ENCODE data around the gene SLC28A1.

The SLC28A1 gene

DNA sequence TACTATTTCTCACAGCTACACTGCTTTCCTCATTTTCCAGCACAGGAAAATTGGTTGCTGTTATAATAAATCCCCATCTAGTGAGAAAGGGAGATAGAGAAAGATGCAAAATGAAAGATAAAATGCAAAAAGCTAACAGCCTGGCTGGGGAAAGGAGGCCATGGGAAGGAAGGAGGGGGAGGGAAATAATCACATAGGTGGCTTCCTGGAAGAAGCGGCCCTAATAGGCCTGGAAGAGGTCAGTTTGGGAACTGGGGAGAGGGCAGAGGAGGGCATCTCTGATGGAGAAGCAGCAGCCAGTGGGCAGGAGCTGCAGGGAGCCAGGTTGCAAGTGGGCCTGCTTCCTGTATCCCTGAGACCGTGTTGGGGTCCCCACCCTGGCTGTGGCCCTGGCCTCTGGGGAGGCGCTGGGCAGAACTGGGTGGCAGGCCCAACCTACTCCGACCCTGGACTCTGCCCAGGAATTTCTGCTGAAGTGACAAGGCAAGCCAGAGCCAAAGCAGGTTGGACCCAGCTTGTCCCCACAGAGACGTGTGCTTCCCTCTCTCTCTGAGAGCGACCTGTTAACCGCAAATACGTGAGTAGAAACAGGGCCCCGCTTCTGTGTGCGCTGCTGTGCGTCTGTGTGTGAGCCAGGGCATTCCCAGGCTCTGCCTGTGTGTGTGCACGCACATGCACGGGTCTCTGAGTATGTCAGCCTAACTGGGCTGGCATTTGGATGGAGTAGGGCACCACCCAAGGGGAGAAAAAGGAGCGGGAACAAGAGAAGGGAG lies 1.9 kb downstream of the SLC28A1 start:
- DNase-seq, result no peak

DNA sequence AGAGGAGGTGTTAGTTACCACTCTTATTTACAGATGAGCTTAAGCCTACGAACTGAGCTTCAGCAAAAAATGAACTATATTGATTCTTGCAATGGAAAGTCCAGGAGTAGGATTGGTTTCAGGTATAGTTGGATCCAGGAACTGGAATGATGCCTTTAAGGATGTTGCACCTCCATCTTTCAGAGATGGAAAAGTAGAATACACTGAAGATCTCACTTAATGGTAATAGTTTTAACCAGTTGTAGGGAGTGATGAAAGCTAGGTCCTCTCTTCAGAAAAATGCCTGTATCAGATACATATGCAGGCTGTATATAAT lies 2.5 kb downstream of the SLC28A1 start:
- DNase-seq, result no peak

DNA sequence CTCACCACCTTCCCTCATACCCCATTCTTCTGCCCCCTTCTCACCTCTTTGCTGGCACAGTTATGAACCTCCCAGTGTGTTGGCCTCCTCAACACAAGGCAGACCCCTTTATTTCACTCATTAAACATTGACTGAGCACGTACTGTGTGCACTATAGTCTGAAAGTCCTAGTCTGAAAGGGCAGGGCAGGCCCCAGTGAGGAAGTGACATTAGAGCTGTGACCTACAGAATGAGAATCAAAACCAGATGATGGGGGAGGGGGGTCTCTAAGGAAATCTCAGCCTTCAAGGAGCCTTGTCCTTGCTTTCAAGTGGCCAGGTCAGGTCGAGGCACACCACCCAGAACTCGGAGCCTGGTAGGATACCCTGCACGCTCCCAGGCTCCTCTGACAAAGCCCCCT lies 3.5 kb downstream of the SLC28A1 start:
- no peak for DNase-seq

DNA sequence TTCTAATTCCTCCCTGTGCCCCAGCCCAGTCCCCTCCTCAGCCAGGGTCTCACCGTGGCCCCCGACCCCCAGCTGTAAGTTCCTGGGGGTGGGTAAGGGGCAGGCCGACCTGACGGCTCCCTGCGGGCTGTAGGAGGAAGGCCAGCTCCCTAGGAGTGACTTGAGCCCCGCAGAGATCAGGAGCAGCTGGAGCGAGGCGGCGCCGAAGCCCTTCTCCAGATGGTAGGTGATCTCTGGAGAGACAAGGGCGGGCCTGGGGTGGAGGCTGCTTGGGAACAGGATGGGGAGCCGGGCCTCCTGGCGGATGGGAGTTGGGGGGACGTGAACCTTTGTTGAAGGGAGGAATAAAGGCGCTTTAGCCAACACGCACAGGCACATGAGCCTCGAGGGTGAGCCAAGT lies 4.2 kb downstream of the SLC28A1 start:
- no peak for DNase-seq

DNA sequence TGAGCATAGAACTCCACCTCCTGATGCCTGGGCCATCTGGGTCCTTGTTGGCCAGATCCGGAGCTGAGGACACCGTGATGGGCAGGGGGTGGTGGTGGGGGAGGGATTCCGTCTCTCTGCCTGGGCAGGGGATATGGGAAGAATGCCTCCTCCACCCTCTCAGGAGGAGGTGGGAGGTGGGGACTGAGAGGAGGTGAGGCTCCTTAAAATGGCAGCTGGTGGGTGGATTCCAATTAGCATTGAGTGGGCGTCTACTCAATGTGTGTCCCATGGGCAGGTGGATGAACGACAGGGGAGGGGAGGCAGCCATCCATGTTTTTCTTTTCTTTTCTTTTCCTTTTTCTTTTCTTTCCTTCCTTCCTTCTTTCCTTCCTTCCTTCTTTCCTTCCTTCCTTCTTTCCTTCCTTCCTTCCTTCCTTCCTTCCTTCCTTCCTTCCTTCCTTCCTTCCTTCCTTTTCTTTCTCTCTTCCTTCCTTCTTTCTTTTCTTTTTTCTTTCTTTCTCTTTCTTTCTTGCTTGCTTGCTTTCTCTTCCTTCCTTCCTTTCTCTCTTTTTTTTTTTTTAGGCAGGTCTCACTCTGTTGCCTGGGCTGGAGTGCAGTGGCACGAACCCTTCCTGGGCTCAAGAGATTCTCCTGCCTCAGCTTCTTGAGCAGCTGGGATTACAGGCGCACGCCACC lies 5.0 kb downstream of the SLC28A1 start:
- no peak for DNase-seq

DNA sequence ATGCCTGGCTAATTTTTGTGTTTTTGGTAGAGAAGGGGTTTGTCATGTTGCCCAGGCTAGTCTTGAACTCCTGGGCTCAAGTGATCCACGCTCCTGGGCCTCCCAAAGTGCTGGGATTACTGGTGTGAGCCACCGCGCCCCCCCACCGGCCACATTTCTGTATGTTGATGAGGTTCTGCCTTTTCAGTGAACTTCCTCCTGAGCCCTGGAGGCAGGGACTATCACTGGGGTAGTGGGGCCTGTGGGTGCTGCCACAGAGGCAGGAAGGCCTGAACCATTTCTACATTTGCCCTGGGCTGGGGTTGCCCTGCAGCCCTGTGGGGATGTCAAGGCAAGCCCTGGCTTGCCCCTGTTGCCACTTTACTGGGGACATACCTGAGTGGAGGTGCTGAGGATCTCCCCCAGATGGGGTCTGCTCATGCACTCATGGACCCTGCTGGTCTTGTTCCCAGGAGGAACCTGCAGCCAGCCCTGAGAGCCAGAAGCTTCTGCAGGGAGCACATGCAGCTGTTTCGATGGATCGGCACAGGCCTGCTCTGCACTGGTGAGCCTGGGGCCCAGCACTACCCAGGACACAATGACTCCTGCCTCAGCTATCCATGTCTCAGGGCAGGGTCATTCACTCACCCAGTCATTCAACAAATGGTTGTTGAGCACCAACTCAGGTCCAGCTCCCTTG lies 5.7 kb downstream of the SLC28A1 start:
- no peak for DNase-seq

DNA sequence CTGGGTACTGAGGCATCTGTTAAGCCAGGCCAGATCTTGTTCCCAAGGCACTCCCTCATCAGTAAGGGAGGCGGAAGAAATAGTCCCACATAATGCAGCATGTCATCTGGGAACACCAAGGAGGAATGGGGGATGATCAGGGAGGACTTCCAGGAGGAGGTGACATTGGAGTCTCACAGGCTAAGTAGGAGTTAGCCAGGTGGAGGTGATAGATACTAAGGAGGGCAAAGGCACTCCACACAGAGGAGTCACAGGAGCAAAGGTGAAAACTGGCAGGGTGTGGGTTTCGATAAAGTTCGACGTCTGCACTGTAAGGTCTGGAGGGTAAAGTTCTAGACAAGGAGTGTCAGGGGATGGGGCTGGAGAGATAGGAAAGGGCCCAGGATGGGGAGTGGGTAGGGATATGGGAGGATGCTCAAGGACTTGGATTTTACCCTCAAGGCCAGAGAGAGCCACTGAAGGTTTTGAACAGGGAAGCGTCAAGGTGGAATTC lies 6.3 kb downstream of the SLC28A1 start:
- DNase-seq, result no peak

DNA sequence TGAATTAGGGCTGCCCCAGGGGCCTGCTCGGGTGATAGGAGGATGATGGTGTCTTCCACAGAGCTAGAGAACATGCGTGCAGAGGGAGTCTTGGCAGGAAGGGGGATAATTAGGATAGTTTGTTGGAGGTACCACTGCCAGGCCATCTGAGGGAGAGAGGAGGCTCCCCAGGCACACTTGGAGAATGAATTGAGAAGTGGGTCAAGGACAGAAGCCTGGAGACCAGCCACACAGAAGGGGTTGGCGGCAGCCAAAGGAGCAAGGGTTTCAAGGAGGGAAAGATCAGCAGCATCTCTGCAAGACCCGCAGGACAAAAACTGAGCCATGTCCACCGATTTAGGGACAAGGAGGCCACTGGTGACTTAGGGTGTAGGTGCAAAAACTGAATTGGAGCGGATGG lies 6.9 kb downstream of the SLC28A1 start:
- no peak for DNase-seq

DNA sequence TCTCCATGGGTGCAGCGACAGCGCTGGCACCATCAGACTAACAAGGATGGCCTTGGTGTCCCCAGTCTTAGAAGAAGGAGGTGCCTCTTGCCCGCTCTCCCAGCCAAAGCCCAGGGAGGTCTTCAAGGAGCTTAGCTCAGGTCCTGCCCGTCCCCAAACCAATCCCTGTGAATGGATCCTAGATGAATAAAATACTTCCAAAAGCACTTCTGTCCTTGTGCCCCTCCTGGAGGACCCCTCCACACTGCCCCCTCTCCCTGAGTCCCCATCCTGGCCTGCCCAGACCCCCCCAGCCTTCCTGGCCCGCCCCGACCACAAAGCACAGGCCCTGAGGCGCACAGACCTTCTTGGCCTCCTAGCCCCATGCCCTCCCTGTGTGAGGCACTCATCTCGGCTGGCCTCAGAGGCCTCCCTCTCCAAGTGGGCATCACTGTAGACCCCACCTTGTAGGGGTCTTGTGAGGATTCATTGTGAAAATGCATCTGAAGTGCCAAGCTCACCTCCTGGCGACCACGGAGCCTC lies 8.4 kb downstream of the SLC28A1 start:
- no peak for DNase-seq

DNA sequence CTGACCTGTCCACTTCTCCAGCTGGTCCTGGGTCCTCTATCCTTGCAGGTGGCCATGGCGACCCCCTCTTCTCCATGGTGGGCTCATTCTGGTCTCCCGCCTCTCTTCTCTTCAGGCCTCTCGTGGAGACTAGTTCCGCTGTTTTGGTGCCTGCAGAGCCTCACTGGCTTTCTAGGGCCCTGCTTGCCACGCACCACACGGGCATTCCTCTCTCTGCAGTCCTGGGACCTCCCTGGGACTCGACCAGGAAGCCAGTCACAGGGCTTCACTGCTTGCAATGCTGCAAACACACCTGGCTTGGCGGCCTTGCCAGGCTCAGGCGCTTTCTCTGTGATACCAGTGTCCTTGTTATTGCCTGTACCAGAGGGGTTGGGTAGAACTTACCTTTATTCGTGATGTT lies 9.1 kb downstream of the SLC28A1 start:
- DNase-seq, result no peak

DNA sequence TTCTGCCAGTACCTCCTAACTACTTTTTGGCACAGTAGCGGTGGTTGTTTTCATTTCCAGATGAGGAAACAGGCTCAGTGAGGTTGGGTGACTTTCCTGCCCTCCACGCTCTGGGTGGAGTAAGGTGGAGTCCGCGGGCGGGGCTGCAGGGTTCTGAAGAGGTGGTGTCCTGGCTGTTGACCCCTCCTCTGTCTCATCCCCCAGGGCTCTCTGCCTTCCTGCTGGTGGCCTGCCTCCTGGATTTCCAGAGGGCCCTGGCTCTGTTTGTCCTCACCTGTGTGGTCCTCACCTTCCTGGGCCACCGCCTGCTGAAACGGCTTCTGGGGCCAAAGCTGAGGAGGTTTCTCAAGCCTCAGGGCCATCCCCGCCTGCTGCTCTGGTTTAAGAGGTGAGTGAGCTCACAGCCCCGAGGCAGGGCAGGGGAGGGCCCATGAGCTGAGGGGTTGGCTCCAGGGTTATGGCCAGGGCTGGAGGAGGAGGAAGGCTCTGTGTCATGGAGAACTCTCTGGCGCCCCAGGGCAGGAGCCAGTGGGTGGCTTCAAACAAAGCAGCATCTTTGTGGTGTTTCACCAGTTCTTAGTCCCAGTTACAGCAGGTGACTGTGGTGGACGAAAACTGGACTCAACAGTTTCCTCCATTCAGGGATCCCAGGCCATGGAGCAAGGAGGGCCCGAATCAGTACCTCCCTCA lies 10.4 kb downstream of the SLC28A1 start:
- no peak for DNase-seq

DNA sequence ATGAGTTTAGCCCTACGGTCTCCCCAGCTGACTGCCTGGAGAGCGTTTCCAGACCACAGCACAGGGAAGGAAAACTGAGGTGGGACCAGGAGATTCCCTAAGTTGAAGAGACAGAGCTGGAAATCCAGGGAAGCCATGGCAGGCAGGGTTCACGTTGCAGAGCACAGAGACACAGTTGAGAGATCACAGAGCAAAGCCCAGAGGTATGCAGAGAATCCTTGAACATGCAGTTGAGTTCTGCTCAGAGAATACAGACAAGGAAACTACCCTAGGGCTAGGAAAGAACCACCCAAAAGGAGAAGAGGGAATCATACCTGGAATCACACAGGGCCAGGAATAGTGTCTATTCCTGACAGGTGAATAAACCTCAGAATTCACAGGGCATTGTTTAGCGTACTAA lies 14.3 kb downstream of the SLC28A1 start:
- DNase-seq, result no peak

DNA sequence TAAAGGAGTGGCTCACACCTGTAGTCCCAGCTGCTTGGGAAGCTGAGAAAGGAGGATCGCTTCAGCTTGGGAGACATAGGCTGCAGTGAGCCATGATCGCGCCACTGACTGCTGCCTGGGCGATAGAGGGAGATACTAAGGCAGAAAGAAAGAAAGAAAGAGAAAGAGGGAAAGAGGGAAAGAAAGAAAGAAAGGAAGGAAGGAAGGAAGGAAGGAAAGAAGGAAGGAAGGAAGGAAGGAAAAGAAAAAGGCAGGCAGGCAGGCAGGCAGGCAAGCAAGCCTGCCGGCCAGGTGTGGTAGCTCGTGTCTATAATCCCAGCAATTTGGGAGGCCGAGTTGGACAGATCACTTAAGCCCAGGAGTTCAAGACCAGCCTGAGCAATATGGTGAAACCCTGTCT lies 15.3 kb downstream of the SLC28A1 start:
- no peak for DNase-seq

DNA sequence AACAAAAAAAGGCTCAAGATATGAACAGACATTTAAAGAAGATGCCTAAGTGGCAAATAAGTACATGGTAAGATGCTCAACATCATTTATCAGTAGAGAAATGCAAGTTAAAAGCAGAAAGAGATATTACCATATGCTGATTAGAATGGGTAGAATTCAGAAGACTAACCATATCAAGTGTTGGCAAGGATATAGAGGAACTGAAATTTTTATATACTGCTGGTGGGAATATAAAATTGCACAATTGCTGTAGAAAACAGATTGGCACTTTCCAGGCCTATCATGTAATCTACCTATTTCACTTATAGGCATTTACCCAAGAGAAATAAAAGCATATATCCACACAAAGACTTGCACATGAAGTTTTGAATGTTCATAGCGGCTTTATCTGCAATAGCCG lies 17.1 kb downstream of the SLC28A1 start:
- no peak for DNase-seq

DNA sequence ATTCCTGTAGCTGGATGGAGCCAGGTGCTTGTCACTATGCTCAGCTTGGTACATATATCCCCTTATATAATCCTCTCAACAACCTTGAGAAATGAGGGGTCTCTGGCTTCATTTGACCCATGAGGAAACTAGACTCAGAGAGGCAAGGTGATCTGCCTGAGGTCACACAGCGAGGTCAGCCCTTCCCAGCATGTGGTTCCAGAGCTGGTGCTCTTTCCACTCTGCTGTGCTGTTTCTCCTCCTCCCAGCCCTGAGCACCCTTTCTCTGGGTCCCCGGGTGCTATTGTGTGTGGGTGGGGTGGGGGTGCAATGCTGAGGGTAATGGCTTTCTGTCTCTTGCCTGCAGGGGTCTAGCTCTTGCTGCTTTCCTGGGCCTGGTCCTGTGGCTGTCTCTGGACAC lies 19.3 kb downstream of the SLC28A1 start:
- no peak for DNase-seq

DNA sequence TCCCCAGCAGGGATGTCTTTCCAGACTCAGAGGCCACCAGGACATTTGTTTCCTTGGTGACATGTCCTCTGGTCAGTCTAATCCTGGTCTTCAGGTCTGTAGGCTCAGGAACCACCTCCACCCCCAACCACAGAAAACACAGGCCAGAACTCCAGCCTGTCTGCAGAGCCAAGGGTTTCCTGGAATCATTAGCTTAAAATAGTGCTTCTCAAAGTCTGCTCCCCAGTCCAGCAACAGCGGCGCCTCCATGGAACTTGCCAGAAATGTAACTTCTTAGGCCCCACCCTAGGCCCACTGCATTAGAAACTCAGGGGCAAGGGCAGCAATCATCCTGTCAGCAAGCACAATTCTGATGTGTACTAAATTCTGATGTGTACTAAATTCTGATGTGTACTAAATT lies 20.0 kb downstream of the SLC28A1 start:
- DNase-seq, result peak; percentile 76

DNA sequence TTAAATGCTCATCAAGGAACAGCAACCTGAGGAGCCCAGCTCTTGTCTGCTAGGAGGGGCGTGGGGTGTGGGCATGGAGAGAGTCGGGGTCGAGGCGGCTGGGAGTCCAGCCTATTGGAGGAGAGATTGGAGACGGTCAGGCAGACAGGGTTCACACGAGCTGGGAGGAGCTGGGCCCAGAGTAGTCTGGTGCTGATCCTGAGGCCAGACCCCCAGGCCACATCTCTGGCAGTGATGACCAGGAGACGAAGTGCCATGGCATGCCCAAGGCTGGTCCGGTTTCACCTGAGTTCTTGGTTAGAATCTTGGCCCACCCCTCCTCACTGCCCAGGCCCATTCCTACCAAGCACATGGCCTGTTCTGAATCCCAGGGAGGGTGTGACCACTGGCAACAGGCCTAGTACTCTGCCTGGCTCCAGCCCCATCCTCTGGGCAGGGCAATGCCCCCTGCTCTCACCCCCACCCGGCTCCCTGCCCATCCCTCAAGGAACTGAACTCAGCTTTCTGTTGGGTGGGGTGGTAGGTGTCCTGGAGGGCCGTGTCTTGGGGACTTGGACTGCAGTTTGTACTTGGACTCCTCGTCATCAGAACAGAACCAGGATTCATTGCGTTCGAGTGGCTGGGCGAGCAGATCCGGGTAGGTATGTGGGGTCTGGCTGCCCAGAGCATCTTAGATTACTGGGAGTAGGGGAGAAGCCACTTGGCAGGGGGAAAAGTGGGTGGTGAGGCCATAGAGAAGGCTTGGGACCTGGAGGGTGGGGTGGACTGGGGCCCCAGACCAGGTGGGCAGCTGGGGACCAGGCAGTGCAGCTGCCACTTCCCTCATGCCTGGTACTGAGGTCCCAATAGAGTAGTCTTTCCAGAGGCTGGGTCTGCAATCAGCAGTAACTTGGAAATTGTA lies 20.8 kb downstream of the SLC28A1 start:
- DNase-seq, result no peak

DNA sequence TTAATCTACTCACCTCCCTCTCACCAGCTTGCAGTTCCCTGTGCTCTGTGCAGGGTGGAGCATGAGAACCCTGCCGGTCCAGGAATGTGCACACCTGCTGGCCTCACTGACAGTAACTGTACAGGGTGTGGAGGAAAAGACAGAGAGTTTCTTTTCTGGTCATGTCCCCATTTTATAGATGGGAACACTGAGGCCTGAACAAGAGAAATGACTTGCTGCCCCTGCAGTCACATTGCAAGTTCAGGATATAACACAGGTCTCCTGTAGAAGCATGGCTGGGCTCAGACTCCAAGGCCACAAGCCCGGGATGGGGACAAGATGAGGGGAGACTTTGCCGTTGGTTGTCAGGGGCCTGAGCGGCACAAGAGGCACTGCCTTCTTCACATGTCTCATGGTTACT lies 23.3 kb downstream of the SLC28A1 start:
- DNase-seq, result no peak

DNA sequence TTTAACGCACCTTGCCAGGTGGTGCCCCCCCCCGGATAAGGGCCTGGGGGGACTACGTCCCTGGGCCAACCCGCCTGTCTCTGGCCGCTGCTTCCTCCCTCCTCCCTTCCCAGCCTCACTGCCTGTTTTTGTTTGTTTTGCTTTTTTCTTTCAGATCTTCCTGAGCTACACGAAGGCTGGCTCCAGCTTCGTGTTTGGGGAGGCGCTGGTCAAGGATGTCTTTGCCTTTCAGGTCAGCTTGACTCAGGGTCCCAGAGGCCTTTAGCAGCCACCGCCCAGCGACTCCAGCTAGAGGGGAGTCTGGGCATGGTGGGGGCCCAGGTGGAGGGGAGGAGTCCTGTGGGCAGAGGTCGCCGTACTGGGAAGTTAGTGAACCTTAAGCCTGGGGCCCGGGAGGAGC lies 24.1 kb downstream of the SLC28A1 start:
- DNase-seq, result no peak

DNA sequence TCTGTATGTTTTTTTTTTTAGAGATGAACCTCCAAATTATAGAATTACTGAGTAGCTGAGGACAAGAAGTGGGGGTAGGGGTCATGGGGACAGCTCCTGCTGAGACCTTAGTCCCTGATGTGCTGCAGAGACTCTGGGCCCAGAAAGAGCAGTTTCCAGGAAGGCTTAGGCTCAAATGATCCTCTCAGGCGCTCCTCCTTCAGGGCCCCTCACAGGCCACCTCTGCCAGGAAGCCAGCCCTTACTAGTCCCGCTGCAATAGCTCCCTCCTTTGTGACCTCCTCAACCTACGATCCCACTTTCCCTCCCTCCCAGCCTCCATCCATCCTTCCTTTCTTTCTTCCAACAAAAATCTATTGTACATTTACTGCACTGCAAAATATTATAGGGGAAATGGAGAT lies 24.6 kb downstream of the SLC28A1 start:
- no peak for DNase-seq

DNA sequence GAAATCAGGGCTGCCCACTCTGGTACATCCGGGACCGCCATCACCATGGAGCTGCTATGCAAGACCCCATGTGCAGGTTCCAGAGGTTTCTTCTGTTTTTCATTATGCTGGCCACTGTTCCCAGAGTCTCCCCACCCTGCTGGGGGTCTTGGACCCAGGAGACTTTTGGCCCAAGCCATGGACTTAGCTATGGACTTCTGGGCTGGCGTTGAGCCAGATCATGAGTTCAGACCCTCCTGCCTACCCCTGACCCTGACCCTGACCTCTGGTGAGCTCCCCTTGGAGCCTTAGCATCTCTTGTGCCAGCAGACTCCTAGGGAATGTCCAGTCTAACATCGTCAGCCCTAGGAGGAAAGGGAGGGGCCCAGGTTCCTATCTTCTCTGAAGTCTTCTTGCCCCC lies 25.3 kb downstream of the SLC28A1 start:
- DNase-seq, result no peak

DNA sequence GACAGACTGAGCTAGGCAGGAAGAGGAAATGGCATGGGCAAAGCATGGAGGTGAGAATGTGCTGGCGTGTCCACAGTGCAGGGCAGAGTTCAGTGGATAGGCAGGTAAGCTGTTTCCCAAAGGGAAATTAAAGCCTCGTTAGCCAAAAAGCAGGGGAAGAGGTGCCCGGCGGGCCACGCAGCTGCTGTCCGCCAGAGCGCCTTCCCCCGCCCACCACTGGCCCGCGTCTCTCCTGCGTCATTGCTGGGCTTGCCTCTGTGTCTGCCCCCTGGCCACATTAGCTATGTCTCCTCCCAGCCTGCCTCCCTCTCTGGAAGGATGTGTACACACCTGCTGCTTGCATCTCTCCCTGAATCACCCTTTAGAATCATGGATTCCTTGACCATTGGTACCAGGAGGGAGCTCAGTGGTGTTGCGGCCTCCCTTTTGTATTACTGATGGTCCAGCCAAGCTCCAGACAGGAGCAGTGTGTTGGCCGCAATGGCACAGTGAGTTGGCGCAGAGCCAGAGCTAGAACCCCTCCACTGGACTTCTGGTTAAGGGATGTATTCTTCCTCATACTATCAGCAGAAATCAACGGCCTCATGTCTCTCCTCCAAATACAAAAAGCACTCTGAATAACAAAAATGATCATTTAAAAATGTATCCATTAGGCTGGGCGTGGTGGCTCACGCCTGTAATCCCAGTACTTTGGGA lies 26.6 kb downstream of the SLC28A1 start:
- no peak for DNase-seq

All from femur (tissue), 1 donor.